Adipocyte (in vitro differentiated cells): ENCODE data around the gene HELZ.
"Not testable (repeated sequence)": the region's sequence is repeated elsewhere in the genome, so short reads cannot be mapped to it uniquely, and the experiment has no call there.

Source experiments
- DNase-seq: peaks from one replicate; pipeline ENCODE4 v3.0.0-alpha.2; 2015; ENCODE audit warnings: low read depth
- H3K27me3 ChIP-seq: replicated peaks from 2 replicates; pipeline ENCODE4 v1.7.0; 2013; ENCODE audit warnings: mild to moderate bottlenecking, low read length, moderate library complexity; ENCODE audit not compliant: control insufficient read depth, insufficient read depth
- H3K36me3 ChIP-seq: 2 replicates; pipeline ENCODE4 v1.7.0; 2013; ENCODE audit warnings: low read length, mild to moderate bottlenecking, moderate library complexity; ENCODE audit not compliant: control insufficient read depth, insufficient read depth, severe bottlenecking
- H3K4me1 ChIP-seq: 2 replicates; pipeline ENCODE4 v1.7.0; 2013; ENCODE audit warnings: mild to moderate bottlenecking, low read length, moderate library complexity; ENCODE audit not compliant: control insufficient read depth, insufficient read depth
- H3K4me3 ChIP-seq: 2 replicates; pipeline ENCODE4 v1.7.0; 2013; ENCODE audit warnings: mild to moderate bottlenecking, low read length, moderate library complexity
- H3K9ac ChIP-seq: 2 replicates; pipeline ENCODE4 v1.7.0; 2013; ENCODE audit warnings: mild to moderate bottlenecking, low read length, moderate library complexity
- H3K9me3 ChIP-seq: 2 replicates; pipeline ENCODE4 v1.7.0; 2013; ENCODE audit warnings: mild to moderate bottlenecking, low read length, moderate library complexity; ENCODE audit not compliant: control insufficient read depth

The HELZ gene

GRCh38 chr17:67157732-67158639 lies 87.0 kb downstream of the HELZ start:
- Histone ChIP-seq H3K9ac (no peak overlapping the region), H3K27me3 (no peaks in the 10 kb centered on the region), H3K9me3 (no peaks in the 10 kb centered on the region), H3K4me3 (no peak overlapping the region), H3K36me3 (peaks cover 43% of the 10 kb centered on the region), H3K4me1 (no peaks in the 10 kb centered on the region)
- peak; percentile 44 for DNase-seq

- H3K9me3 ChIP-seq, result no peaks in the 10 kb centered on the region
- H3K9ac ChIP-seq, result no peak overlapping the region
- DNase-seq, result no peak
- H3K4me3 ChIP-seq, result no peak overlapping the region
- peaks cover 6% of the 10 kb centered on the region for H3K4me1 ChIP-seq
- peaks cover 45% of the 10 kb centered on the region for H3K36me3 ChIP-seq
- no peaks in the 10 kb centered on the region for H3K27me3 ChIP-seq
Measured at GRCh38 chr17:67156269-67157199, 88.5 kb downstream of the HELZ start.

DNA sequence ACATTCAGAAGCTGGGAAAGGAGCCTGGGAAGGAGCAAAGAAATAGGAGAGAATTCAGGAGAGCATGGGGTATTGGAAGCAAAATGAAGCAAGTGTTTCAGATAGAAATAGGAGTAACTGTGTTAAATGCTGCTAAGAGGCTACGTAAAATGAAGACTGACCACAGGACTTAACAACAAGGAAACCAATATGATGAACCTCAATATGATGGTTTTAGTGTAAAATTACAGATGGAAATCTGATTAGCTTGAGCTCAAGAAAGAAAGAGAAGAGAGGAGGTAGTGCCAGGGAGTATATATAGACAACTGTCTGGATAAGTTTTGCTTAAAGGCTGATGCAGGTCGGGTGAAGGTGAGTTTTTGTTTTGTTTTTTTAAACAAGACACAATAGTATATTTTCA lies 92.2 kb downstream of the HELZ start:
- Histone ChIP-seq H3K9ac (no peak overlapping the region), H3K4me3 (no peak overlapping the region), H3K36me3 (peaks cover 59% of the 10 kb centered on the region), H3K4me1 (peaks cover 7% of the 10 kb centered on the region), H3K9me3 (no peaks in the 10 kb centered on the region), H3K27me3 (no peaks in the 10 kb centered on the region)
- no peak for DNase-seq

- H3K9ac ChIP-seq, result no peak overlapping the region
- no peaks in the 10 kb centered on the region for H3K27me3 ChIP-seq
- no peak for DNase-seq
- peaks cover 7% of the 10 kb centered on the region for H3K4me1 ChIP-seq
- no peaks in the 10 kb centered on the region for H3K9me3 ChIP-seq
- peaks cover 66% of the 10 kb centered on the region for H3K36me3 ChIP-seq
- H3K4me3 ChIP-seq, result no peak overlapping the region
Measured at GRCh38 chr17:67151717-67152116, 93.3 kb downstream of the HELZ start.

DNA sequence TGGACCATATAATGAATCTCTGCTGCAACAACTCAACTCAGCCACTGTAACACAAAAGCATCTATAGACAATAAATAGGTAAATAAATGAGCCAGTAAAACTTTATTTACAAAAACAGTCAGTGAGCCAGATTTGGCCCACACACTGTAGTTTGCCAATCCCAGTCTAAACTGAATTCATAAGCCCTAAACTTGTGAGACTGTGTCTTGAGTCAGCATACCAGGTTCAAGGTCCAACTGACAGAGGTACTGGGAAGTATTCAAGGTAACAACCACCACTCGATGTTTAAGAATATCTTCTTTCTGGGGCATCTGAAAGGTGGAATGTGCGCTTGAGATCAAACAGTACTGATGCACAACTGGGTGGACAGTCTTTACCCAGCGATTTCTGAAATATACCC lies 94.2 kb downstream of the HELZ start:
- peaks cover 71% of the 10 kb centered on the region for H3K36me3 ChIP-seq
- DNase-seq, result no peak

GRCh38 chr17:67148352-67148751 lies 96.6 kb downstream of the HELZ start:
- H3K9ac ChIP-seq, result no peak overlapping the region
- H3K27me3 ChIP-seq, result no peaks in the 10 kb centered on the region
- H3K4me1 ChIP-seq, result peaks cover 7% of the 10 kb centered on the region
- H3K36me3 ChIP-seq, result peaks cover 89% of the 10 kb centered on the region
- H3K4me3 ChIP-seq, result no peak overlapping the region
- DNase-seq, result no peak
- no peaks in the 10 kb centered on the region for H3K9me3 ChIP-seq

More for the DNA sequence above, 94.2 kb downstream of the HELZ start:
- Histone ChIP-seq H3K4me3 (no peak overlapping the region), H3K9me3 (no peaks in the 10 kb centered on the region), H3K27me3 (no peaks in the 10 kb centered on the region), H3K9ac (no peak overlapping the region), H3K4me1 (peaks cover 7% of the 10 kb centered on the region)

DNA sequence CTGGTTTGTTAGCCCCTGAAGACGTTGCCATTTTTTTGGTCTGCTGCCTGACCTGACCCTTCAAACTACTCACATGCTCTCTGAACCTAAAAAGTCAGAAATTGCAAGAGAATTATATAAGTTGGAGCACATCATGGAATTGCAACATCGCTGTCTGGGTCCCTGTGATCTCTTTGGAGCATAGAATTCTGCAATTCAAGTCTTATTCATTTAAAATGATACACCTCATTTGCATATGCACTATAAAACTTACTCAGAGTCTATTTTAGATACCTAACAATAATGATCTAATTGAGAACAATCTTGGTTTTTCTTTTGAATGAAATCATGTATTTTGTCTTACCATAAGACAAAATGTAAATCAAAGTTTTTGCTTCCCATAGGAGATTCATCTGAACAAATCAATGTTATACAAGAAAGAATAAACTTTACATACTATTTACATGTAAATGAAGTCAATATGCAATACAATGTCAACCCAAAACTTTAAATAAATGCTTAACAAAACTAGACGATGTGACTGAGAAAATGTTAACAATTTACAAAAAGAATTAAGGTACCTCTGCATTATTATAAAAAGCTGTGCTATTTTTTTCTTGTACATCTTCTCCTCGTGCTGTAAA lies 99.7 kb downstream of the HELZ start:
- H3K9me3 ChIP-seq, result peaks cover 5% of the 10 kb centered on the region
- peaks cover 8% of the 10 kb centered on the region for H3K4me1 ChIP-seq
- no peak overlapping the region for H3K9ac ChIP-seq
- H3K4me3 ChIP-seq, result no peak overlapping the region
- DNase-seq, result no peak
- H3K36me3 ChIP-seq, result peaks cover 88% of the 10 kb centered on the region
- H3K27me3 ChIP-seq, result no peaks in the 10 kb centered on the region

GRCh38 chr17:67143318-67143717 lies 101.7 kb downstream of the HELZ start:
- Histone ChIP-seq H3K4me1 (peaks cover 20% of the 10 kb centered on the region), H3K9me3 (peaks cover 5% of the 10 kb centered on the region), H3K9ac (no peak overlapping the region), H3K4me3 (no peak overlapping the region), H3K27me3 (no peaks in the 10 kb centered on the region), H3K36me3 (peaks cover 72% of the 10 kb centered on the region)
- no peak for DNase-seq

- Histone ChIP-seq H3K36me3 (peaks cover 72% of the 10 kb centered on the region), H3K4me1 (peaks cover 20% of the 10 kb centered on the region)
- not testable (repeated sequence) for H3K9me3 ChIP-seq, H3K27me3 ChIP-seq, DNase-seq, H3K4me3 ChIP-seq, H3K9ac ChIP-seq
Measured at GRCh38 chr17:67142030-67142429, 103.0 kb downstream of the HELZ start.

DNA sequence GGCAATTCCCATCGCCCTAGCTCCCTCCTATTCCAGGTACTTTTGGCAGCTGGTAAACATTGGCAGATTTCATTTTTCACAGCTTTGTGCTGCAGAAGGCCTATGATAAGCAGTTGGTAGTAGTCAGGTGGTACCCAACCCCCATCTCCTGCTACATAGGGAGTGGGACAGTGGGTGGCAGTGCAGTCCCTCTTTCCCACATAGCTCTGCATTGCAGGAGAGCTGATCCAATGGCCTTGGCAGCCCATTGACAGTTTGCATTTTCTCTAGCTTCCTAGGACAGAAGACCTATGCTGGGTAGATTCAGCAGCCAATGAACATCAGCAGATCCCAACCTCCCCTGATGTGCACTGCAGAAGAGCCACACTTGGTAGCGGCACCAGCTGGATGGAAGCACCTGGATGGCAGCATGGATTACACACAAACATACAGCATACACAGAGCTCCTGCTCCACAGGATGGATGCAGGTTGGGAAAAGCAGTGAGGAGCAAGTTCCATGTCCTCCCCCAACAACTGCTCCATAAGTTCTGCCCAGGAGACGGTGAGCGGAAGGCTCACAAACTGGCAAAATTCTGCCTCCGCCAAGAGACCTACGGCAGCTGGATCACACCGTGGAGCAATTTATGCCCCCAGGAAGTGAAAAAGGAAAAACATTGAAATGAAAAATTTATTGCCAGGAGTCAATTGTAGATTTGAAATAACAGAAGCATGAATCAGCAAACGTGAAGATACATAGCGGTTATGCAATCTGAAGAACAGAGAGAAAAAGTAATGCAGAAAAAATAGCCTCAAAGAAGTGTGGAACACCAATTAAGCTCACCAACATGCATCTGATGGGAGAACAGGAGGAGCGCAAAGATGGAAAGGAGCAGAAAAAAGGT lies 105.0 kb downstream of the HELZ start:
- H3K27me3 ChIP-seq, result no peaks in the 10 kb centered on the region
- peak; percentile 55 for DNase-seq

More for the DNA sequence above, 105.0 kb downstream of the HELZ start:
- H3K4me3 ChIP-seq, result peak overlapping the region; percentile 8
- peaks cover 5% of the 10 kb centered on the region for H3K9me3 ChIP-seq
- peaks cover 20% of the 10 kb centered on the region for H3K4me1 ChIP-seq
- H3K9ac ChIP-seq, result no peak overlapping the region
- peaks cover 74% of the 10 kb centered on the region for H3K36me3 ChIP-seq
